Adrenal gland (tissue), 5 donors: Measurements from ENCODE around the gene P3H3.

ENCODE experiments used
- CTCF ChIP-seq, 6 experiments: fragments of 450-650 bp in 4 of 6; fragments of 200-600 bp in 2 of 6; sonication (generic) in 1 of 6; IDR thresholded peaks; 1 replicate in 5 of 6; 2 replicates in 1 of 6; pipeline versions ENCODE4 v1.5.1 to v1.8.0; 2016 to 2021; ENCODE audit warnings: antibody characterized with exemption in 6 of 6, mild to moderate bottlenecking in 2 of 6, moderate library complexity in 1 of 6
- POLR2A ChIP-seq, 2 donors: fragments of 450-650 bp; IDR thresholded peaks; one replicate each; pipeline ENCODE4 v1.6.1; 2017; ENCODE audit warnings: antibody characterized with exemption in 2 of 2, mild to moderate bottlenecking in 2 of 2, moderate library complexity in 1 of 2
- donor health status: DM: no; HTN: no; CAD: no.

- no peak for TF ChIP-seq CTCF (IDR thresholded peaks at IDR 0.05)
- TF ChIP-seq POLR2A (IDR thresholded peaks at IDR 0.05), result no peak
Measured at GRCh38 chr12:6791931-6792520, 36.2 kb upstream of the P3H3 start.
